ENCODE results near the gene THEM4. TPM values are rescaled to one million over a fixed set of nuclear protein-coding genes. Genes with fewer than 3 reads are reported as not detected.

The THEM4 gene
- total and polyA plus RNA-seq, 2 donors (not counting 1 experiment from before 2014, with no cell fraction given): 15.0 to 16.1 TPM

DNA sequence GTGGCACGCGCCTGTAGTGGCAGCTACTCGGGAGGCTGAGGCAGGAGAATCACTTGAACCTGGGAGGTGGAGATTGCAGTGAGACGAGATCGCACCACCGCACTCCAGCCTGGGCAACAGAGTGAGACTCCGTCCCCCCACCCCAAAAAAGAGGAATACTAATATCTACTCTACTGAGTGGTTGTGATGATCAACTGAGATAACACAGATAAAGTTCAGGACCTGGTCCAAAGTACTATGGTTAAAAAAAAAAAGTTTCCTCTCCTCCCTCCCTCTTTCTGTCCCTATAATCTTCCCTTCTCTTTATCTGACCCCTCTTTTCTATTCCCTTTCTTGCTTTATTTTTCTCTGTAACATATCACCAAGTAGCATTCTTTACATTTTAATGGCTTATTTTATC is 73.7 kb downstream of the THEM4 start:
- Mint-ChIP-seq H3K4me3 (no peak overlapping the region), H3K27ac (no peak overlapping the region), H3K27me3 (peaks cover 10% of the 10 kb centered on the region), H3K4me1 (peaks cover 28% of the 10 kb centered on the region), H3K9me3 (ENCODE audit: insufficient read depth) (no peaks in the 10 kb centered on the region)
- no peak overlapping the region for H3K4me2 ChIP-seq (replicated peaks; ENCODE audit: low read depth, low read length, poor library complexity, severe bottlenecking)
- DNase-seq (no peak), ATAC-seq (ENCODE audit: low read depth) (no peak)
- 100% methylated on average over 2 of the region's 7 CpGs for WGBS (ENCODE audit: insufficient coverage)
- peaks cover 0 to 8% (median 0%) of the 10 kb centered on the region in 3 donors for H3K9me3 ChIP-seq (ENCODE audit: control extremely low read depth in 1 of 3, control insufficient read depth in 2 of 3, insufficient read depth in 1 of 3, low read length in 2 of 3)
- no peaks in the 10 kb centered on the region for H3K79me2 ChIP-seq (ENCODE audit: control insufficient read depth, insufficient read depth, low read length)
- H3K27ac ChIP-seq (ENCODE audit: low read length in 2 of 2): no peak overlapping the region
- TF ChIP-seq EZH2 (IDR thresholded peaks at IDR 0.05; ENCODE audit: borderline replicate concordance, insufficient read depth, low read depth, low read length, poor library complexity, severe bottlenecking) (no peak), CTCF (IDR thresholded peaks at IDR 0.05) (no peak)
- no peak overlapping the region for H3K9ac ChIP-seq (ENCODE audit: low read length)
- H3K4me1 ChIP-seq (ENCODE audit: control insufficient read depth in 2 of 2, insufficient read depth in 2 of 2, low read length in 2 of 2): peaks cover 26 to 33% of the 10 kb centered on the region in 2 donors
- no peaks in the 10 kb centered on the region for H4K20me1 ChIP-seq (ENCODE audit: control insufficient read depth, insufficient read depth, low read length, poor library complexity, severe bottlenecking)
- peaks cover 0 to 20% (median 7%) of the 10 kb centered on the region in 4 experiments for H3K27me3 ChIP-seq (replicated peaks in 1 of 4; ENCODE audit: control extremely low read depth in 1 of 4, control insufficient read depth in 3 of 4, insufficient read depth in 4 of 4, low read length in 3 of 4)
- intact Hi-C loops (cut with micrococcal nuclease): loop anchor here (5.0 to 10.0 kb wide), 3 partner anchors 111 to 553 kb away; partner anchors contain the start of genes POGZ, RIIAD1 and ZNF687
- CTCF ChIA-PET: interaction anchor here (0.7 to 2.6 kb wide), 10 partner anchors 8 to 535 kb away, joined by 3 to 14 read pairs (median 6); no protein-coding TSS in a partner anchor
- POLR2A ChIA-PET: no interaction called here
- no peaks in the 10 kb centered on the region for H3K36me3 ChIP-seq (replicated peaks in 1 of 2; ENCODE audit: control extremely low read depth in 1 of 2, control insufficient read depth in 1 of 2, extremely low read depth in 1 of 2, insufficient read depth in 2 of 2, low read length in 1 of 2)
- H3K4me3 ChIP-seq (ENCODE audit: control extremely low read depth in 1 of 5, extremely low read depth in 1 of 5, insufficient read depth in 1 of 5, low read depth in 2 of 5, low read length in 4 of 5): no peak overlapping the region
- no peak overlapping the region for H2AFZ ChIP-seq (ENCODE audit: insufficient read depth, low read depth, low read length, poor library complexity, severe bottlenecking)

DNA sequence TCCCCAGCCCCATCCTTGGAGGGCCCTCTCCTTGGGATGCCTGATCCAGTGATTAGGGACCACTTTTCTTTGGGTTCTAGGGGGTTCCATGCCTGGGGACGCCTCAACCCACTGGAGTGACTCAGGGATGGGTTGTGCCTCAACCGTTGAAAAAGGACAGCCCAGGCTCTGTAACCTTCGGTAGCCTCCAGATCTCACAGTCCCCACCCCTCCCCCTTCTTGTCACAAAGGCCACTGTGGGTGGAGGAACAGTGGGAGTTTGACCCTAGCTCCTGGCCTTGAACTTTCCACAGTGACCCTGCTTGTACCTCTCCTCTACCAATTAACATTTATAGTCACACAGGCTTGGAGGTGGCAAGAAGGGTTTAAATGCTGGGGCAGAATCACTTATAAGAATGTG is 75.1 kb downstream of the THEM4 start:
- H3K4me3 ChIP-seq (ENCODE audit: control extremely low read depth in 1 of 5, extremely low read depth in 1 of 5, insufficient read depth in 1 of 5, low read depth in 2 of 5, low read length in 4 of 5): no peak overlapping the region
- TF ChIP-seq EZH2 (IDR thresholded peaks at IDR 0.05; ENCODE audit: borderline replicate concordance, insufficient read depth, low read depth, low read length, poor library complexity, severe bottlenecking): no peak
- no peak for TF ChIP-seq CTCF (IDR thresholded peaks at IDR 0.05)
- ChIA-PET POLR2A (no interaction called here), CTCF (no interaction called here)
- no peak overlapping the region for H3K9ac ChIP-seq (ENCODE audit: low read length)
- peaks cover 0 to 6% (median 0%) of the 10 kb centered on the region in 3 donors for H3K9me3 ChIP-seq (ENCODE audit: control extremely low read depth in 1 of 3, control insufficient read depth in 2 of 3, insufficient read depth in 1 of 3, low read length in 2 of 3)
- intact Hi-C loops (cut with micrococcal nuclease): loop anchor here (10.0 kb wide), 1 partner anchor 109 kb away; the partner anchor contains the start of gene RIIAD1
- peaks cover 0 to 16% (median 5%) of the 10 kb centered on the region in 4 experiments for H3K27me3 ChIP-seq (replicated peaks in 1 of 4; ENCODE audit: control extremely low read depth in 1 of 4, control insufficient read depth in 3 of 4, insufficient read depth in 4 of 4, low read length in 3 of 4)
- H3K27me3 Mint-ChIP-seq: peaks cover 17% of the 10 kb centered on the region
- H3K9me3 Mint-ChIP-seq (ENCODE audit: insufficient read depth): no peaks in the 10 kb centered on the region
- no peaks in the 10 kb centered on the region for H4K20me1 ChIP-seq (ENCODE audit: control insufficient read depth, insufficient read depth, low read length, poor library complexity, severe bottlenecking)
- H3K36me3 ChIP-seq (replicated peaks in 1 of 2; ENCODE audit: control extremely low read depth in 1 of 2, control insufficient read depth in 1 of 2, extremely low read depth in 1 of 2, insufficient read depth in 2 of 2, low read length in 1 of 2): no peaks in the 10 kb centered on the region
- no peak overlapping the region for H3K4me3 Mint-ChIP-seq
- no peak for DNase-seq
- no CpG with 5 or more reads among the region's 3 CpGs for WGBS (ENCODE audit: insufficient coverage)
- H3K79me2 ChIP-seq (ENCODE audit: control insufficient read depth, insufficient read depth, low read length): no peaks in the 10 kb centered on the region
- peaks cover 24% of the 10 kb centered on the region for H3K4me1 Mint-ChIP-seq
- no peak overlapping the region for H3K4me2 ChIP-seq (replicated peaks; ENCODE audit: low read depth, low read length, poor library complexity, severe bottlenecking)
- ATAC-seq (ENCODE audit: low read depth): no peak
- H3K27ac ChIP-seq (ENCODE audit: low read length in 2 of 2): no peak overlapping the region
- peaks cover 18 to 19% of the 10 kb centered on the region in 2 donors for H3K4me1 ChIP-seq (ENCODE audit: control insufficient read depth in 2 of 2, insufficient read depth in 2 of 2, low read length in 2 of 2)
- no peak overlapping the region for H3K27ac Mint-ChIP-seq
- no peak overlapping the region for H2AFZ ChIP-seq (ENCODE audit: insufficient read depth, low read depth, low read length, poor library complexity, severe bottlenecking)

Measured in B cell (primary cell).